IgD-negative memory B cell (primary cell): ENCODE data around the gene ABCG4. TPM values are rescaled to one million over a fixed set of nuclear protein-coding genes. Genes with fewer than 3 reads are reported as not detected.

Experiments used
- H3K27ac Mint-ChIP-seq, 3 donors: one replicate each; pipeline ENCODE4 v1.8.0; 2020 to 2022; ENCODE audit warnings: mild to moderate bottlenecking in 3 of 3, mixed read lengths in 3 of 3, moderate library complexity in 1 of 3
- H3K27me3 Mint-ChIP-seq: one replicate; pipeline ENCODE4 v1.8.0; 2021; ENCODE audit warnings: mixed read lengths
- H3K36me3 Mint-ChIP-seq: one replicate; pipeline ENCODE4 v1.8.0; 2020; ENCODE audit warnings: mild to moderate bottlenecking, mixed read lengths
- H3K4me1 Mint-ChIP-seq, 3 donors: one replicate each; pipeline ENCODE4 v1.8.0; 2020 to 2022; ENCODE audit warnings: mixed read lengths in 3 of 3, mild to moderate bottlenecking in 1 of 3
- H3K4me3 Mint-ChIP-seq, 4 donors: one replicate each; pipeline ENCODE4 v1.8.0; 2020 to 2022; ENCODE audit warnings: mild to moderate bottlenecking in 4 of 4, mixed read lengths in 4 of 4, moderate library complexity in 3 of 4
- H3K9me3 Mint-ChIP-seq, 3 donors: one replicate each; pipeline ENCODE4 v1.8.0; 2020 to 2021; ENCODE audit warnings: mixed read lengths in 3 of 3, mild to moderate bottlenecking in 1 of 3
- polyA plus RNA-seq: library from polyadenylated mRNA; unstranded; fragments of 300-500 nt; fragmentation: Illumina TruSeq; gene quantifications from one replicate; pipeline ENCODE4 v1.2.3, GENCODE V29; 2021

Gene ABCG4
- polyA plus RNA-seq, 1 donor from 2014 or later, result not detected

- H3K9me3 Mint-ChIP-seq, result no peaks in the 10 kb centered on the region
- no peaks in the 10 kb centered on the region for H3K27me3 Mint-ChIP-seq
- peaks cover 23 to 37% (median 29%) of the 10 kb centered on the region in 3 donors for H3K4me1 Mint-ChIP-seq
- peak overlapping the region in 2 of 4 donors; percentile 42 to 45 for H3K4me3 Mint-ChIP-seq
- H3K36me3 Mint-ChIP-seq, result no peaks in the 10 kb centered on the region
- H3K27ac Mint-ChIP-seq, result no peak overlapping the region
Measured at GRCh38 chr11:119210050-119210449, 61.2 kb downstream of the ABCG4 start.

Other genes starting within 250 kb of the ABCG4 start
- 2.8 TPM for gene BCL9L, start 223.1 kb upstream of the ABCG4 start, polyA plus RNA-seq
- not detected for gene UPK2, start 192.8 kb upstream of the ABCG4 start, polyA plus RNA-seq
- not detected for gene FOXR1, start 177.3 kb upstream of the ABCG4 start, polyA plus RNA-seq
- gene CENATAC, start 150.9 kb upstream of the ABCG4 start, polyA plus RNA-seq, result 11.2 TPM
- 4,856 TPM for gene RPS25, start 130.7 kb upstream of the ABCG4 start, polyA plus RNA-seq
- gene TRAPPC4, start 130.3 kb upstream of the ABCG4 start, polyA plus RNA-seq, result 81.5 TPM
- gene SLC37A4, start 118.2 kb upstream of the ABCG4 start, polyA plus RNA-seq, result 10.9 TPM
- 16.4 TPM for gene HYOU1, start 91.8 kb upstream of the ABCG4 start, polyA plus RNA-seq
- 52.6 TPM for gene VPS11, start 81.2 kb upstream of the ABCG4 start, polyA plus RNA-seq
- gene HMBS, start 64.2 kb upstream of the ABCG4 start, polyA plus RNA-seq, result 24.8 TPM
- gene DPAGT1, start 47.2 kb upstream of the ABCG4 start, polyA plus RNA-seq, result 34.7 TPM
- 5.6 TPM for gene C2CD2L, start 41.7 kb upstream of the ABCG4 start, polyA plus RNA-seq
- 12.9 TPM for gene HINFP, start 27.5 kb upstream of the ABCG4 start, polyA plus RNA-seq
- 5.6 TPM for gene NLRX1, start 19.7 kb downstream of the ABCG4 start, polyA plus RNA-seq
- not detected for gene NHERF4, start 36.4 kb downstream of the ABCG4 start, polyA plus RNA-seq
- gene CBL, start 57.3 kb downstream of the ABCG4 start, polyA plus RNA-seq, result 10.0 TPM
- 1.3 TPM for gene MCAM, start 168.1 kb downstream of the ABCG4 start, polyA plus RNA-seq
- gene RNF26, start 185.5 kb downstream of the ABCG4 start, polyA plus RNA-seq, result 41.1 TPM
- gene C1QTNF5, start 191.8 kb downstream of the ABCG4 start, polyA plus RNA-seq, result not detected
- gene MFRP, start 197.7 kb downstream of the ABCG4 start, polyA plus RNA-seq, result not detected
- gene USP2, start 232.6 kb downstream of the ABCG4 start, polyA plus RNA-seq, result not detected